Chondrocyte (in vitro differentiated cells): ENCODE results near the gene CBX2. TPM values are rescaled to one million over a fixed set of nuclear protein-coding genes. Genes with fewer than 3 reads are reported as not detected.

Source experiments
- DNase-seq: peaks from one replicate; pipeline ENCODE4 v3.0.0; 2021; ENCODE audit warnings: mixed read lengths, low spot score
- H3K27ac Mint-ChIP-seq: one replicate; pipeline ENCODE4 v1.8.0; 2021; ENCODE audit warnings: mild to moderate bottlenecking, moderate library complexity, mixed read lengths; ENCODE audit not compliant: unreplicated experiment
- H3K27me3 Mint-ChIP-seq: 2 replicates; pipeline ENCODE4 v1.8.0; 2021; ENCODE audit warnings: low read depth, mixed read lengths
- H3K36me3 Mint-ChIP-seq: 2 replicates; pipeline ENCODE4 v1.8.0; 2021; ENCODE audit warnings: low read depth, mixed read lengths
- H3K4me1 Mint-ChIP-seq: 2 replicates; pipeline ENCODE4 v1.8.0; 2021; ENCODE audit warnings: low read depth, mild to moderate bottlenecking, mixed read lengths
- H3K4me3 Mint-ChIP-seq: one replicate; pipeline ENCODE4 v1.8.0; 2021; ENCODE audit warnings: mild to moderate bottlenecking, moderate library complexity, mixed read lengths; ENCODE audit not compliant: unreplicated experiment
- H3K9me3 Mint-ChIP-seq: 2 replicates; pipeline ENCODE4 v1.8.0; 2021; ENCODE audit warnings: low read depth, mixed read lengths
- CTCF ChIP-seq: fragments of 200-600 bp; sonication (generic); IDR thresholded peaks from 2 replicates; pipeline ENCODE4 v1.5.0; 2021; ENCODE audit warnings: antibody characterized with exemption, mild to moderate bottlenecking, moderate library complexity
- total RNA-seq: library from RNA; stranded (reverse); gene quantifications from 3 replicates; pipeline ENCODE4 v1.2.1, GENCODE V29; 2021

The CBX2 gene
- total RNA-seq, 1 donor from 2014 or later = 4.9 TPM

- Mint-ChIP-seq H3K4me3 (no peak overlapping the region), H3K4me1 (no peaks in the 10 kb centered on the region), H3K27me3 (peaks cover 20% of the 10 kb centered on the region), H3K27ac (no peak overlapping the region), H3K9me3 (no peaks in the 10 kb centered on the region), H3K36me3 (peaks cover 2% of the 10 kb centered on the region)
- no peak for TF ChIP-seq CTCF
- peak; percentile 69 for DNase-seq
Measured at GRCh38 chr17:79755591-79755990, 22.4 kb upstream of the CBX2 start.

GRCh38 chr17:79757140-79757745 is 20.7 kb upstream of the CBX2 start:
- no peaks in the 10 kb centered on the region for H3K9me3 Mint-ChIP-seq
- H3K4me3 Mint-ChIP-seq = no peak overlapping the region
- no peak for TF ChIP-seq CTCF
- peaks cover 18% of the 10 kb centered on the region for H3K27me3 Mint-ChIP-seq
- DNase-seq = peak; percentile 49
- H3K4me1 Mint-ChIP-seq = no peaks in the 10 kb centered on the region
- no peak overlapping the region for H3K27ac Mint-ChIP-seq
- H3K36me3 Mint-ChIP-seq = peaks cover 2% of the 10 kb centered on the region

GRCh38 chr17:79758271-79758670 is 19.7 kb upstream of the CBX2 start:
- DNase-seq = no peak
- Mint-ChIP-seq H3K27me3 (peaks cover 22% of the 10 kb centered on the region), H3K36me3 (peaks cover 2% of the 10 kb centered on the region), H3K4me3 (no peak overlapping the region), H3K27ac (no peak overlapping the region), H3K4me1 (no peaks in the 10 kb centered on the region), H3K9me3 (no peaks in the 10 kb centered on the region)
- no peak for TF ChIP-seq CTCF

- DNase-seq = peak; percentile 57
- no peaks in the 10 kb centered on the region for H3K4me1 Mint-ChIP-seq
- H3K36me3 Mint-ChIP-seq = no peaks in the 10 kb centered on the region
- H3K27me3 Mint-ChIP-seq = peaks cover 13% of the 10 kb centered on the region
- H3K9me3 Mint-ChIP-seq = no peaks in the 10 kb centered on the region
- H3K27ac Mint-ChIP-seq = no peak overlapping the region
- no peak for TF ChIP-seq CTCF
- H3K4me3 Mint-ChIP-seq = no peak overlapping the region
Measured at GRCh38 chr17:79760197-79760906, 17.6 kb upstream of the CBX2 start.

- H3K36me3 Mint-ChIP-seq = no peaks in the 10 kb centered on the region
- peaks cover 13% of the 10 kb centered on the region for H3K27me3 Mint-ChIP-seq
- H3K9me3 Mint-ChIP-seq = no peaks in the 10 kb centered on the region
- H3K27ac Mint-ChIP-seq = no peak overlapping the region
- no peak overlapping the region for H3K4me3 Mint-ChIP-seq
- H3K4me1 Mint-ChIP-seq = no peaks in the 10 kb centered on the region
- peak; percentile 57 for DNase-seq
- TF ChIP-seq CTCF = no peak
Measured at GRCh38 chr17:79761894-79762589, 15.9 kb upstream of the CBX2 start.
